ENCODE measurements around the gene BMP2K.
"Not testable (repeated sequence)": the region's sequence is repeated elsewhere in the genome, so short reads cannot be mapped to it uniquely, and the experiment has no call there.

The BMP2K gene

GRCh38 chr4:78795594-78796416 lies 19.7 kb downstream of the BMP2K start:
- H3K36me3 ChIP-seq (ENCODE audit: control insufficient read depth in 2 of 2, insufficient read depth in 2 of 2, low read length in 2 of 2); H3K9ac ChIP-seq (ENCODE audit: low read length in 2 of 2); H3K4me1 ChIP-seq (ENCODE audit: control insufficient read depth, insufficient read depth, low read length); H3K4me3 ChIP-seq (ENCODE audit: low read length in 2 of 2); H3K27me3 ChIP-seq (ENCODE audit: control insufficient read depth in 1 of 2, insufficient read depth in 2 of 2, low read length in 2 of 2); H3K9me3 ChIP-seq (ENCODE audit: control insufficient read depth in 2 of 2, low read length in 2 of 2); H3K27ac ChIP-seq (ENCODE audit: low read length): not testable (repeated sequence)

- no peaks in the 10 kb centered on the region for H3K27me3 ChIP-seq (ENCODE audit: control insufficient read depth in 1 of 2, insufficient read depth in 2 of 2, low read length in 2 of 2)
- H3K9ac ChIP-seq (ENCODE audit: low read length in 2 of 2) = no peak overlapping the region
- no peaks in the 10 kb centered on the region for H3K9me3 ChIP-seq (ENCODE audit: control insufficient read depth in 2 of 2, low read length in 2 of 2)
- no peaks in the 10 kb centered on the region for H3K36me3 ChIP-seq (ENCODE audit: control insufficient read depth in 2 of 2, insufficient read depth in 2 of 2, low read length in 2 of 2)
- H3K27ac ChIP-seq (ENCODE audit: low read length) = no peak overlapping the region
- no peak overlapping the region for H3K4me3 ChIP-seq (ENCODE audit: low read length in 2 of 2)
- no peaks in the 10 kb centered on the region for H3K4me1 ChIP-seq (ENCODE audit: control insufficient read depth, insufficient read depth, low read length)
Measured at GRCh38 chr4:78796526-78796925, 20.4 kb downstream of the BMP2K start.

GRCh38 chr4:78797777-78798284 lies 21.7 kb downstream of the BMP2K start:
- no peaks in the 10 kb centered on the region for H3K4me1 ChIP-seq (ENCODE audit: control insufficient read depth, insufficient read depth, low read length)
- no peaks in the 10 kb centered on the region for H3K36me3 ChIP-seq (ENCODE audit: control insufficient read depth in 2 of 2, insufficient read depth in 2 of 2, low read length in 2 of 2)
- no peak overlapping the region for H3K4me3 ChIP-seq (ENCODE audit: low read length in 2 of 2)
- H3K27me3 ChIP-seq (ENCODE audit: control insufficient read depth in 1 of 2, insufficient read depth in 2 of 2, low read length in 2 of 2) = no peaks in the 10 kb centered on the region
- no peak overlapping the region for H3K27ac ChIP-seq (ENCODE audit: low read length)
- H3K9ac ChIP-seq (ENCODE audit: low read length in 2 of 2) = no peak overlapping the region
- H3K9me3 ChIP-seq (ENCODE audit: control insufficient read depth in 2 of 2, low read length in 2 of 2) = no peaks in the 10 kb centered on the region

GRCh38 chr4:78799551-78800495 lies 23.7 kb downstream of the BMP2K start:
- Histone ChIP-seq H3K27ac (ENCODE audit: low read length) (no peak overlapping the region), H3K4me1 (ENCODE audit: control insufficient read depth, insufficient read depth, low read length) (no peaks in the 10 kb centered on the region)

GRCh38 chr4:78800965-78801364 lies 24.8 kb downstream of the BMP2K start:
- no peaks in the 10 kb centered on the region for H3K4me1 ChIP-seq (ENCODE audit: control insufficient read depth, insufficient read depth, low read length)
- no peak overlapping the region for H3K4me3 ChIP-seq (ENCODE audit: low read length in 2 of 2)
- no peaks in the 10 kb centered on the region for H3K36me3 ChIP-seq (ENCODE audit: control insufficient read depth in 2 of 2, insufficient read depth in 2 of 2, low read length in 2 of 2)
- H3K27ac ChIP-seq (ENCODE audit: low read length) = no peak overlapping the region
- H3K9ac ChIP-seq (ENCODE audit: low read length in 2 of 2) = no peak overlapping the region
- no peaks in the 10 kb centered on the region for H3K27me3 ChIP-seq (ENCODE audit: control insufficient read depth in 1 of 2, insufficient read depth in 2 of 2, low read length in 2 of 2)
- no peaks in the 10 kb centered on the region for H3K9me3 ChIP-seq (ENCODE audit: control insufficient read depth in 2 of 2, low read length in 2 of 2)

More at GRCh38 chr4:78799551-78800495, 23.7 kb downstream of the BMP2K start:
- H3K4me3 ChIP-seq (ENCODE audit: low read length in 2 of 2) = no peak overlapping the region
- no peaks in the 10 kb centered on the region for H3K9me3 ChIP-seq (ENCODE audit: control insufficient read depth in 2 of 2, low read length in 2 of 2)
- H3K9ac ChIP-seq (ENCODE audit: low read length in 2 of 2) = no peak overlapping the region
- no peaks in the 10 kb centered on the region for H3K27me3 ChIP-seq (ENCODE audit: control insufficient read depth in 1 of 2, insufficient read depth in 2 of 2, low read length in 2 of 2)
- no peaks in the 10 kb centered on the region for H3K36me3 ChIP-seq (ENCODE audit: control insufficient read depth in 2 of 2, insufficient read depth in 2 of 2, low read length in 2 of 2)

GRCh38 chr4:78803983-78804382 lies 27.8 kb downstream of the BMP2K start:
- no peaks in the 10 kb centered on the region for H3K36me3 ChIP-seq (ENCODE audit: control insufficient read depth in 2 of 2, insufficient read depth in 2 of 2, low read length in 2 of 2)
- no peaks in the 10 kb centered on the region for H3K4me1 ChIP-seq (ENCODE audit: control insufficient read depth, insufficient read depth, low read length)
- H3K9me3 ChIP-seq (ENCODE audit: control insufficient read depth in 2 of 2, low read length in 2 of 2) = no peaks in the 10 kb centered on the region
- H3K4me3 ChIP-seq (ENCODE audit: low read length in 2 of 2) = no peak overlapping the region
- H3K9ac ChIP-seq (ENCODE audit: low read length in 2 of 2) = no peak overlapping the region
- H3K27ac ChIP-seq (ENCODE audit: low read length) = no peak overlapping the region
- H3K27me3 ChIP-seq (ENCODE audit: control insufficient read depth in 1 of 2, insufficient read depth in 2 of 2, low read length in 2 of 2) = no peaks in the 10 kb centered on the region

GRCh38 chr4:78806943-78807460 lies 30.9 kb downstream of the BMP2K start:
- H3K27me3 ChIP-seq (ENCODE audit: control insufficient read depth in 1 of 2, insufficient read depth in 2 of 2, low read length in 2 of 2) = no peaks in the 10 kb centered on the region
- no peak overlapping the region for H3K4me3 ChIP-seq (ENCODE audit: low read length in 2 of 2)
- no peaks in the 10 kb centered on the region for H3K9me3 ChIP-seq (ENCODE audit: control insufficient read depth in 2 of 2, low read length in 2 of 2)

GRCh38 chr4:78809295-78809694 lies 33.1 kb downstream of the BMP2K start:
- no peak overlapping the region for H3K4me3 ChIP-seq (ENCODE audit: low read length in 2 of 2)
- H3K9me3 ChIP-seq (ENCODE audit: control insufficient read depth in 2 of 2, low read length in 2 of 2) = no peaks in the 10 kb centered on the region
- no peaks in the 10 kb centered on the region for H3K36me3 ChIP-seq (ENCODE audit: control insufficient read depth in 2 of 2, insufficient read depth in 2 of 2, low read length in 2 of 2)
- H3K9ac ChIP-seq (ENCODE audit: low read length in 2 of 2) = no peak overlapping the region
- no peaks in the 10 kb centered on the region for H3K27me3 ChIP-seq (ENCODE audit: control insufficient read depth in 1 of 2, insufficient read depth in 2 of 2, low read length in 2 of 2)
- H3K4me1 ChIP-seq (ENCODE audit: control insufficient read depth, insufficient read depth, low read length) = no peaks in the 10 kb centered on the region
- H3K27ac ChIP-seq (ENCODE audit: low read length) = no peak overlapping the region

More at GRCh38 chr4:78806943-78807460, 30.9 kb downstream of the BMP2K start:
- Histone ChIP-seq H3K9ac (ENCODE audit: low read length in 2 of 2) (no peak overlapping the region), H3K27ac (ENCODE audit: low read length) (no peak overlapping the region), H3K36me3 (ENCODE audit: control insufficient read depth in 2 of 2, insufficient read depth in 2 of 2, low read length in 2 of 2) (no peaks in the 10 kb centered on the region), H3K4me1 (ENCODE audit: control insufficient read depth, insufficient read depth, low read length) (no peaks in the 10 kb centered on the region)

GRCh38 chr4:78809928-78810835 lies 34.0 kb downstream of the BMP2K start:
- Histone ChIP-seq H3K4me3 (ENCODE audit: low read length in 2 of 2) (no peak overlapping the region), H3K27me3 (ENCODE audit: control insufficient read depth in 1 of 2, insufficient read depth in 2 of 2, low read length in 2 of 2) (no peaks in the 10 kb centered on the region), H3K36me3 (ENCODE audit: control insufficient read depth in 2 of 2, insufficient read depth in 2 of 2, low read length in 2 of 2) (no peaks in the 10 kb centered on the region), H3K27ac (ENCODE audit: low read length) (no peak overlapping the region), H3K4me1 (ENCODE audit: control insufficient read depth, insufficient read depth, low read length) (no peaks in the 10 kb centered on the region), H3K9me3 (ENCODE audit: control insufficient read depth in 2 of 2, low read length in 2 of 2) (no peaks in the 10 kb centered on the region), H3K9ac (ENCODE audit: low read length in 2 of 2) (no peak overlapping the region)

GRCh38 chr4:78811034-78811433 lies 34.9 kb downstream of the BMP2K start:
- Histone ChIP-seq H3K27me3 (ENCODE audit: control insufficient read depth in 1 of 2, insufficient read depth in 2 of 2, low read length in 2 of 2) (no peaks in the 10 kb centered on the region), H3K4me3 (ENCODE audit: low read length in 2 of 2) (no peak overlapping the region), H3K9ac (ENCODE audit: low read length in 2 of 2) (no peak overlapping the region), H3K36me3 (ENCODE audit: control insufficient read depth in 2 of 2, insufficient read depth in 2 of 2, low read length in 2 of 2) (no peaks in the 10 kb centered on the region), H3K4me1 (ENCODE audit: control insufficient read depth, insufficient read depth, low read length) (no peaks in the 10 kb centered on the region), H3K27ac (ENCODE audit: low read length) (no peak overlapping the region), H3K9me3 (ENCODE audit: control insufficient read depth in 2 of 2, low read length in 2 of 2) (no peaks in the 10 kb centered on the region)
